Peyer's patch (tissue), 4 donors: ENCODE results near the gene CD59. TPM values are rescaled to one million over a fixed set of nuclear protein-coding genes. Genes with fewer than 3 reads are reported as not detected.

Experiments used
- DNase-seq, 3 donors: peaks; one replicate each; pipeline ENCODE4 v3.0.0-alpha.2; 2017 to 2019
- H3K27ac ChIP-seq, 4 donors: fragments of 200-600 bp; sonication (generic); one replicate each; pipeline ENCODE4 v1.5.1; 2016 to 2019
- H3K27me3 ChIP-seq, 2 donors: fragments of 200-600 bp; sonication (generic); one replicate each; pipeline ENCODE4 v1.5.1; 2019
- H3K36me3 ChIP-seq, 3 donors: fragments of 200-600 bp; sonication (generic); one replicate each; pipeline ENCODE4 v1.5.1; 2016 to 2019
- H3K4me1 ChIP-seq, 4 donors: fragments of 200-600 bp; sonication (generic); one replicate each; pipeline ENCODE4 v1.5.1; 2016 to 2019
- H3K4me3 ChIP-seq, 4 donors: fragments of 200-600 bp; sonication (generic); 1 replicate in 3 of 4; 2 replicates in 1 of 4; pipeline ENCODE4 v1.5.1; 2016 to 2019; ENCODE audit warnings: mild to moderate bottlenecking in 1 of 4
- H3K9me3 ChIP-seq, 4 donors: fragments of 200-600 bp; sonication (generic); one replicate each; pipeline ENCODE4 v1.5.1; 2016 to 2019; ENCODE audit warnings: mild to moderate bottlenecking in 1 of 4
- CTCF ChIP-seq, 6 experiments: fragments of 450-650 bp in 4 of 6; fragments of 200-600 bp in 2 of 6; sonication (generic) in 1 of 6; IDR thresholded peaks; one replicate each; pipeline ENCODE4 v1.5.1; 2017 to 2019; ENCODE audit warnings: antibody characterized with exemption in 6 of 6, mild to moderate bottlenecking in 3 of 6, moderate library complexity in 1 of 6
- POLR2A ChIP-seq, 2 donors: fragments of 450-650 bp; IDR thresholded peaks; one replicate each; pipeline ENCODE4 v1.5.1; 2017; ENCODE audit warnings: antibody characterized with exemption in 2 of 2, mild to moderate bottlenecking in 2 of 2, moderate library complexity in 2 of 2
- total RNA-seq, 4 donors: library from RNA; depleted of rRNA; stranded (reverse); fragments of >200 nt; gene quantifications; one replicate each; pipeline ENCODE4 v1.1.0, GENCODE V29; 2016

Gene CD59
- total RNA-seq, 4 donors from 2014 or later = 48.7 to 85.1 (median 56.1) TPM

DNA sequence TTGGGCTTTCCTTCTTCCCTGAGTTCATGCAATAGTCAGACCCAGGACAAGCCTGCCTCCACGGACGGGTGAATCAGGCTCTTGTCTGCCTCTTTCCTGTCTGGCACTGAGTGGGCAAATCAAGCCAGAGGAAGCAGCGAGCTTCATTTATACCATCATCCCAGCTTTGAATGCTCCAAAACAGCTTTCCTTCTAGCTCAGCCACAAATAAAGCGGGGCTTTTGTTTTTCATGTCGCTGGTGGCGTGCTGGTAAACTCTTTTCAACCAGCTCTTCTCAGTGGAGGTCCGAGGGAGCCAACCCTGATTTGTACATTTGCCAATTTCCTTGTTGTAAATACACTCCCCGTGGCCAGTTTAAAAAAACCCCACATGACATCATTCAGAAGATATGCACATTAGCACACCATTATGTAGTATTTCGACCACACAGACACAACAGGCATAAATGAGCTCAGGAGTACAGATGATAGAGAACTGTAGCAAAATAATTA lies 44.2 kb downstream of the CD59 start:
- Histone ChIP-seq H3K4me3 (peak overlapping the region in 1 of 4 donors; percentile 18), H3K27ac (peak overlapping the region; percentile 23 to 83 (median 50)), H3K9me3 (no peaks in the 10 kb centered on the region), H3K4me1 (peaks cover 0 to 20% (median 3%) of the 10 kb centered on the region in 4 donors), H3K27me3 (no peaks in the 10 kb centered on the region), H3K36me3 (no peaks in the 10 kb centered on the region)
- TF ChIP-seq POLR2A (IDR thresholded peaks at IDR 0.05) = no peak
- TF ChIP-seq CTCF (IDR thresholded peaks at IDR 0.05) = no peak
- peak in 1 of 3 donors; percentile 63 for DNase-seq

DNA sequence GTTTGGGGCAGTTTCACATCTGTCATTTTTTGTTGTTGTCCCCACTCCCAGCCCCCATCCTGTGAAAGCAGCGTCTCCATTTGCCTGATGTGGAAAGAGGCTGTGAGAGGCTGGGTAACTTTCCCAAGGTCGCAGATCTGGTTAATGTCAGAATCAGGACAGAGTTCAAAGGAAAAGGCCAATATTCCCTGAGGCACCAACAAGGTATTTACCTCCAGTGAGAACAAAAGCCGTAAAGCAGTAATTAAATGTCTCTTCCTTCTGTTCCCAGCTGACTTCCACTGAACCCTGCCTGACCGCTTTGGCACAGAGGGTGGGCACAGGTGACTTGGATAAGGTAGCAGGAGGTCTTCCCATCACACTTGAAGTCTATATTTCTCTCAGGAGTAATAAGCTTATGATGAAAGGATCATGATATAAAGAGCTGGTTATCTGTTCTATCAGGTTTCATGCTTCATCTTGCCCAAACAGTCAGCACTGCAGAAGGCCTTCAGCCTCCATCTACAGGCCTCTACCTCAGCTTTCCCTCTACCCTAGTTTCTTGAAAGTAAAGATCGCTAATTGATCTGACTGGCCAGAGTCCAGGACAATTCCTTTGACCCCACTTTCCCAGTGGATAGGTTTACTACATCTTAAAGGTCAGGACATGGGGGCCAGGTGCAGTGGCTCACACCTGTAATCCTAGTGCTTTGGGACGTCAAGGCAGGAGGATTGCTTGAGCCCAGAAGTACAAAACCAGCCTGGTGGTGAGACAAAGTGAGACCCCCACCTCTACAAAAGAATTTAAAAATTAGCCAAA lies 45.0 kb downstream of the CD59 start:
- Histone ChIP-seq H3K4me3 (no peak overlapping the region), H3K9me3 (no peaks in the 10 kb centered on the region), H3K27me3 (no peaks in the 10 kb centered on the region), H3K36me3 (no peaks in the 10 kb centered on the region), H3K27ac (peak overlapping the region; percentile 23 to 83 (median 50)), H3K4me1 (peaks cover 0 to 20% (median 3%) of the 10 kb centered on the region in 4 donors)
- TF ChIP-seq CTCF (IDR thresholded peaks at IDR 0.05) (no peak), POLR2A (IDR thresholded peaks at IDR 0.05) (no peak)
- DNase-seq = peak in 1 of 3 donors; percentile 55

GRCh38 chr11:33690290-33691065 lies 45.7 kb downstream of the CD59 start:
- peaks cover 0 to 20% (median 3%) of the 10 kb centered on the region in 4 donors for H3K4me1 ChIP-seq

DNA sequence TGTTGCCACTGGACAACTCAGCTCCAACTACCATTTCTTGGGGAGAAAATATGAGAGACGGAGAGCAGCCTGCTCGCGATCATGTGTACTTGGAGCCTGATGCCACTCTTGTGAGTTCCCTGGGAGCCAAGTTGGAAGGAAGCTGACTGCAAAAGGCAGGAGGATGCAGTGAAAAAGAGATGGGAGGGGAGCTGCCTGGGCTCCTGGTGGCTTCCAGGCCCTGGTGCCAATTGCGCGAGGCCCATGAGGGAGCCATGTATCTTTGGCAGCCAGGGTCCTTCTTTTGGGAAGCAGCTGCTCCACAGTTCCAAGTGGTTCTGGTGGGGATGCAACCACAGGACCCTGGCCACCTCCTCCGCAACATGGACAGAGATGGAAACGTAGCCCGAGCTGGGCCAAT lies 46.7 kb downstream of the CD59 start:
- H3K36me3 ChIP-seq = no peaks in the 10 kb centered on the region
- no peaks in the 10 kb centered on the region for H3K27me3 ChIP-seq
- H3K4me3 ChIP-seq = no peak overlapping the region
- H3K9me3 ChIP-seq = no peaks in the 10 kb centered on the region
- no peak for DNase-seq
- peak overlapping the region in 3 of 4 donors; percentile 28 to 83 (median 68) for H3K27ac ChIP-seq
- TF ChIP-seq CTCF (IDR thresholded peaks at IDR 0.05) = no peak
- peaks cover 0 to 20% (median 3%) of the 10 kb centered on the region in 4 donors for H3K4me1 ChIP-seq

More at GRCh38 chr11:33690290-33691065, 45.7 kb downstream of the CD59 start:
- DNase-seq = peak in 1 of 3 donors; percentile 58
- no peaks in the 10 kb centered on the region for H3K27me3 ChIP-seq
- no peak overlapping the region for H3K4me3 ChIP-seq
- H3K27ac ChIP-seq = peak overlapping the region; percentile 11 to 83 (median 48)
- no peaks in the 10 kb centered on the region for H3K9me3 ChIP-seq
- H3K36me3 ChIP-seq = no peaks in the 10 kb centered on the region
- TF ChIP-seq POLR2A (IDR thresholded peaks at IDR 0.05) (no peak), CTCF (IDR thresholded peaks at IDR 0.05) (no peak)

GRCh38 chr11:33689085-33689484 lies 47.1 kb downstream of the CD59 start:
- TF ChIP-seq CTCF (IDR thresholded peaks at IDR 0.05) = no peak
- no peak for TF ChIP-seq POLR2A (IDR thresholded peaks at IDR 0.05)
- DNase-seq = no peak
- no peak overlapping the region for H3K4me3 ChIP-seq
- peak overlapping the region in 1 of 4 donors; percentile 83 for H3K27ac ChIP-seq
- H3K4me1 ChIP-seq = peaks cover 0 to 20% (median 3%) of the 10 kb centered on the region in 4 donors
- no peaks in the 10 kb centered on the region for H3K9me3 ChIP-seq
- H3K27me3 ChIP-seq = no peaks in the 10 kb centered on the region
- no peaks in the 10 kb centered on the region for H3K36me3 ChIP-seq
